Measurements from ENCODE around the gene SDR39U1. TPM values are rescaled to one million over a fixed set of nuclear protein-coding genes. Genes with fewer than 3 reads are reported as not detected.

The SDR39U1 gene
- total and polyA plus RNA-seq, 10 of the 15 experiments (the other 5 are each of a cell fraction or from before 2014, with no cell fraction given): 14.0 to 89.3 (median 42.2) TPM

GRCh38 chr14:24426912-24427536, 15.6 kb downstream of the SDR39U1 start:
- Histone ChIP-seq H3K27ac (ENCODE audit: control insufficient read depth, insufficient read depth) (no peak overlapping the region), H2AFZ (ENCODE audit: control insufficient read depth, low read depth, low read length) (no peak overlapping the region), H3K9ac (ENCODE audit: control insufficient read depth, insufficient read depth, low read length) (no peak overlapping the region), H3K4me2 (ENCODE audit: control insufficient read depth, insufficient read depth) (no peak overlapping the region), H3K9me3 (replicated peaks; ENCODE audit: control insufficient read depth, insufficient read depth, low read length) (no peaks in the 10 kb centered on the region), H3K27me3 (replicated peaks in 1 of 2; ENCODE audit: control insufficient read depth in 2 of 2, insufficient read depth in 2 of 2, low read length in 1 of 2) (no peaks in the 10 kb centered on the region), H3K4me3 (no peak overlapping the region), H3K4me1 (ENCODE audit: control insufficient read depth, insufficient read depth, low read length) (peaks cover 8% of the 10 kb centered on the region), H4K20me1 (ENCODE audit: control insufficient read depth, insufficient read depth) (no peaks in the 10 kb centered on the region), H3K36me3 (ENCODE audit: control insufficient read depth in 2 of 2, insufficient read depth in 2 of 2, low read length in 1 of 2) (no peaks in the 10 kb centered on the region; a peak in 1 of 4 replicates), H3K79me2 (ENCODE audit: control insufficient read depth, insufficient read depth, low read length) (peaks cover 25% of the 10 kb centered on the region)
- DNase-seq (ENCODE audit: low read depth, low spot score) (no peak), FAIRE-seq (no peak), ATAC-seq (no peak)
- BruUV-seq (replicated peaks): no TSS peak
- SMC1A ChIA-PET (ENCODE audit: uncharacterized antibody, unreplicated experiment): no interaction called here
- TF ChIP-seq MEF2B (IDR thresholded peaks at IDR 0.05; ENCODE audit: partially characterized antibody, poor library complexity, severe bottlenecking) (no peak), CHD1 (IDR thresholded peaks at IDR 0.05; ENCODE audit: low read depth, low read length) (no peak), TARDBP (IDR thresholded peaks at IDR 0.05; ENCODE audit: borderline replicate concordance) (no peak), POLR2AphosphoS5 (IDR thresholded peaks at IDR 0.05; ENCODE audit: low read length) (no peak)
- RAD21 ChIA-PET (ENCODE audit: unreplicated experiment): no interaction called here
- CTCF ChIA-PET: interaction anchor here (0.8 to 10.8 kb wide), 3 partner anchors 59 to 92 kb away, joined by 3 to 452 read pairs (median 27); partner anchors contain the start of genes ADCY4, NFATC4 and RIPK3
- in situ Hi-C loops (cut with MboI): no loop called here
- intact Hi-C loops (cut with micrococcal nuclease; ENCODE audit: unreplicated experiment): no loop called here
- POLR2A ChIA-PET: interaction anchor here (1.0 kb wide), 1 partner anchor 87 kb away, joined by 3 read pairs; the partner anchor contains the start of gene RIPK3
- WGBS (ENCODE audit: insufficient coverage, insufficient replicate concordance, low lambda C conversion rate, missing lambda C conversion rate): 66% methylated on average over 8 of the region's 8 CpGs

- Histone ChIP-seq H3K4me2 (ENCODE audit: control insufficient read depth, insufficient read depth) (no peak overlapping the region), H4K20me1 (ENCODE audit: control insufficient read depth, insufficient read depth) (no peaks in the 10 kb centered on the region), H3K4me3 (no peak overlapping the region), H3K79me2 (ENCODE audit: control insufficient read depth, insufficient read depth, low read length) (peaks cover 18% of the 10 kb centered on the region), H3K36me3 (ENCODE audit: control insufficient read depth in 2 of 2, insufficient read depth in 2 of 2, low read length in 1 of 2) (no peaks in the 10 kb centered on the region), H3K27ac (ENCODE audit: control insufficient read depth, insufficient read depth) (no peak overlapping the region), H3K4me1 (ENCODE audit: control insufficient read depth, insufficient read depth, low read length) (peaks cover 5% of the 10 kb centered on the region), H3K27me3 (replicated peaks in 1 of 2; ENCODE audit: control insufficient read depth in 2 of 2, insufficient read depth in 2 of 2, low read length in 1 of 2) (no peaks in the 10 kb centered on the region), H3K9me3 (replicated peaks; ENCODE audit: control insufficient read depth, insufficient read depth, low read length) (no peaks in the 10 kb centered on the region), H2AFZ (ENCODE audit: control insufficient read depth, low read depth, low read length) (no peak overlapping the region), H3K9ac (ENCODE audit: control insufficient read depth, insufficient read depth, low read length) (no peak overlapping the region)
- ChIA-PET POLR2A (no interaction called here), CTCF (interaction anchor here (0.7 to 10.8 kb wide), 5 partner anchors 20 to 941 kb away, joined by 3 to 452 read pairs (median 8); partner anchors contain the start of genes ADCY4 and RIPK3), SMC1A (ENCODE audit: uncharacterized antibody, unreplicated experiment) (interaction anchor here (3.6 kb wide), 1 partner anchor 60 kb away, joined by 18 read pairs; no protein-coding TSS in a partner anchor), RAD21 (ENCODE audit: unreplicated experiment) (no interaction called here)
- in situ Hi-C loops (cut with MboI) (no loop called here), intact Hi-C loops (cut with micrococcal nuclease; ENCODE audit: unreplicated experiment) (no loop called here)
- DNase-seq (ENCODE audit: low read depth, low spot score) (no peak), ATAC-seq (no peak), FAIRE-seq (no peak)
- 64% methylated on average over 2 of the region's 2 CpGs for WGBS (ENCODE audit: insufficient coverage, insufficient replicate concordance, low lambda C conversion rate, missing lambda C conversion rate)
- BruUV-seq (replicated peaks): no TSS peak
- TF ChIP-seq NR2C2 (IDR thresholded peaks at IDR 0.05; ENCODE audit: borderline replicate concordance, control insufficient read depth, insufficient read length, low read depth) (no peak), MYB (IDR thresholded peaks at IDR 0.05; ENCODE audit: borderline replicate concordance, low read depth, low read length) (no peak), NBN (IDR thresholded peaks at IDR 0.05) (no peak), BCL11A (IDR thresholded peaks at IDR 0.05; ENCODE audit: low read depth, low read length) (no peak), SREBF2 (IDR thresholded peaks at IDR 0.05; ENCODE audit: low read length) (no peak), SIX5 (IDR thresholded peaks at IDR 0.05; ENCODE audit: low read depth, low read length, severe bottlenecking) (no peak), KDM1A (IDR thresholded peaks at IDR 0.05; ENCODE audit: borderline replicate concordance) (no peak), YY1 (IDR thresholded peaks at IDR 0.05; ENCODE audit: low read depth, low read length) (no peak), POLR2AphosphoS2 (IDR thresholded peaks at IDR 0.05; ENCODE audit: low read depth, low read length) (no peak), ZNF384 (IDR thresholded peaks at IDR 0.05; ENCODE audit: borderline replicate concordance, low read depth, low read length) (no peak), TCF7 (IDR thresholded peaks at IDR 0.05; ENCODE audit: borderline replicate concordance) (no peak), SMC3 (IDR thresholded peaks at IDR 0.05; ENCODE audit: borderline replicate concordance, low read length) (no peak)
Measured at GRCh38 chr14:24426150-24426911, 16.2 kb downstream of the SDR39U1 start.
